A549 (cell line): Measurements from ENCODE around the gene SLC6A3.

Experiments
- CTCF ChIP-seq: fragments of >200 bp; sonication (Bioruptor Twin); formaldehyde crosslinking; IDR thresholded peaks from 3 replicates; pipeline ENCODE4 v1.5.1; 2016
- EHMT2 ChIP-seq: fragments of 200-600 bp; sonication (generic); IDR thresholded peaks from 2 replicates; pipeline ENCODE4 v1.6.1; 2016; ENCODE audit warnings: antibody characterized with exemption, low read depth, mild to moderate bottlenecking, moderate library complexity
- EP300 ChIP-seq, 2 experiments: fragments of >200 bp; sonication (Bioruptor Twin); formaldehyde crosslinking; IDR thresholded peaks; 2 replicates in 1 of 2; 3 replicates in 1 of 2; pipeline ENCODE4 v1.6.1; 2016 to 2017
- FOXS1 ChIP-seq: fragments of 250-450 bp; sonication (Bioruptor Pico); IDR thresholded peaks from 2 replicates; pipeline ENCODE4 v1.5.0; 2020; ENCODE audit warnings: mild to moderate bottlenecking, moderate library complexity
- POLR2A ChIP-seq: IDR thresholded peaks from 2 replicates; pipeline ENCODE4 v1.6.1; 2012; ENCODE audit warnings: mild to moderate bottlenecking, low read length
- SREBF2 ChIP-seq: fragments of 450-650 bp; IDR thresholded peaks from 2 replicates; pipeline ENCODE4 v1.6.1; 2014; ENCODE audit warnings: mild to moderate bottlenecking, moderate library complexity
- USF2 ChIP-seq: fragments of 450-650 bp; IDR thresholded peaks from 2 replicates; pipeline ENCODE4 v1.6.1; 2014; ENCODE audit warnings: antibody characterized with exemption

GRCh38 chr5:1384521-1384920 lies 60.7 kb downstream of the SLC6A3 start:
- TF ChIP-seq EP300 (IDR thresholded peaks at IDR 0.05), result no peak
- no peak for TF ChIP-seq CTCF
- no peak for TF ChIP-seq POLR2A
- TF ChIP-seq USF2, result no peak
- no peak for TF ChIP-seq FOXS1
- no peak for TF ChIP-seq SREBF2
- TF ChIP-seq EHMT2, result no peak
